HL-60 (cell line): Measurements from ENCODE around the gene GALK1.
A peak's percentile ranks its signal among the peaks of the same experiment; 100 is the strongest.

Source experiments
- DNase-seq, 2 experiments: peaks; one replicate each; pipeline ENCODE4 v3.0.0-alpha.2; 2010 to 2020; ENCODE audit warnings: low read depth in 1 of 2, low spot score in 1 of 2
- H3K27ac ChIP-seq: fragments of 250-450 bp; sonication (Bioruptor Pico); replicated peaks from 2 replicates; pipeline ENCODE4 v1.5.1; 2020; ENCODE audit warnings: mild to moderate bottlenecking, moderate library complexity
- H3K27me3 ChIP-seq: fragments of 250-450 bp; sonication (Bioruptor Pico); 2 replicates; pipeline ENCODE4 v1.5.1; 2021; ENCODE audit warnings: mild to moderate bottlenecking, moderate library complexity; ENCODE audit not compliant: insufficient read depth, poor library complexity, severe bottlenecking
- H3K4me3 ChIP-seq: replicated peaks from 2 replicates; pipeline ENCODE4 v1.5.1; 2011; ENCODE audit warnings: mild to moderate bottlenecking, control low read depth, low read length; ENCODE audit not compliant: insufficient read depth
- GABPA ChIP-seq: IDR thresholded peaks from 2 replicates; pipeline ENCODE4 v1.6.1; 2012; ENCODE audit warnings: low read depth
- POLR2AphosphoS5 ChIP-seq: IDR thresholded peaks from 2 replicates; pipeline ENCODE4 v1.6.1; 2012; ENCODE audit warnings: low read depth
- SPI1 ChIP-seq: IDR thresholded peaks from 2 replicates; pipeline ENCODE4 v1.6.1; 2012; ENCODE audit warnings: low read depth, mild to moderate bottlenecking, borderline replicate concordance
- TF ChIP-seq, protein P1 (sequence below): IDR thresholded peaks from 2 replicates; pipeline ENCODE4 v1.6.1; 2012; ENCODE audit warnings: low read depth; ENCODE audit not compliant: insufficient replicate concordance
- TF ChIP-seq, protein P2 (sequence below): IDR thresholded peaks from one replicate; pipeline ENCODE4 v1.5.1; 2011; ENCODE audit warnings: low read length, control low read depth, inconsistent platforms; ENCODE audit not compliant: insufficient read depth

The GALK1 gene

DNA sequence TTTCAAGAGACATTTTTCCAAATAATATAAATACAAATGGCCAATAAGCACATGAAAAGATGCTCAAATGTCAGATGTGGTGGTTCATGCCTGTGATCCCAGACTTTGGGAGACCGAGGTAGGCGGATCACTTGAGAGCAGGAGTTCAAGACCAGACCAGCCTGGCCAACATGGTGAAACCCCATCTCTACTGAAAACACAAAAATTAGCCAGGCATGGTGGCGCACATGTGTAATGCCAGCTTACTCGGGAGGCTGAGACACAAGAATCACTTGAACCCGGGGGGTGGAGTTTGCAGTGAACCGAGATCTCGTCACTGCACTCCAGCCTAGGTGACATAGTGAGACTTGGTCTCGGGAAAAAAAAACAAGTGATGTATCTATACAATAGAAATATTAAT is 2.9 kb upstream of the GALK1 start:
- TF ChIP-seq, protein P1, sequence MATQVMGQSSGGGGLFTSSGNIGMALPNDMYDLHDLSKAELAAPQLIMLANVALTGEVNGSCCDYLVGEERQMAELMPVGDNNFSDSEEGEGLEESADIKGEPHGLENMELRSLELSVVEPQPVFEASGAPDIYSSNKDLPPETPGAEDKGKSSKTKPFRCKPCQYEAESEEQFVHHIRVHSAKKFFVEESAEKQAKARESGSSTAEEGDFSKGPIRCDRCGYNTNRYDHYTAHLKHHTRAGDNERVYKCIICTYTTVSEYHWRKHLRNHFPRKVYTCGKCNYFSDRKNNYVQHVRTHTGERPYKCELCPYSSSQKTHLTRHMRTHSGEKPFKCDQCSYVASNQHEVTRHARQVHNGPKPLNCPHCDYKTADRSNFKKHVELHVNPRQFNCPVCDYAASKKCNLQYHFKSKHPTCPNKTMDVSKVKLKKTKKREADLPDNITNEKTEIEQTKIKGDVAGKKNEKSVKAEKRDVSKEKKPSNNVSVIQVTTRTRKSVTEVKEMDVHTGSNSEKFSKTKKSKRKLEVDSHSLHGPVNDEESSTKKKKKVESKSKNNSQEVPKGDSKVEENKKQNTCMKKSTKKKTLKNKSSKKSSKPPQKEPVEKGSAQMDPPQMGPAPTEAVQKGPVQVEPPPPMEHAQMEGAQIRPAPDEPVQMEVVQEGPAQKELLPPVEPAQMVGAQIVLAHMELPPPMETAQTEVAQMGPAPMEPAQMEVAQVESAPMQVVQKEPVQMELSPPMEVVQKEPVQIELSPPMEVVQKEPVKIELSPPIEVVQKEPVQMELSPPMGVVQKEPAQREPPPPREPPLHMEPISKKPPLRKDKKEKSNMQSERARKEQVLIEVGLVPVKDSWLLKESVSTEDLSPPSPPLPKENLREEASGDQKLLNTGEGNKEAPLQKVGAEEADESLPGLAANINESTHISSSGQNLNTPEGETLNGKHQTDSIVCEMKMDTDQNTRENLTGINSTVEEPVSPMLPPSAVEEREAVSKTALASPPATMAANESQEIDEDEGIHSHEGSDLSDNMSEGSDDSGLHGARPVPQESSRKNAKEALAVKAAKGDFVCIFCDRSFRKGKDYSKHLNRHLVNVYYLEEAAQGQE: no peak
- TF ChIP-seq GABPA (no peak), SPI1 (no peak), POLR2AphosphoS5 (no peak)
- TF ChIP-seq, protein P2, sequence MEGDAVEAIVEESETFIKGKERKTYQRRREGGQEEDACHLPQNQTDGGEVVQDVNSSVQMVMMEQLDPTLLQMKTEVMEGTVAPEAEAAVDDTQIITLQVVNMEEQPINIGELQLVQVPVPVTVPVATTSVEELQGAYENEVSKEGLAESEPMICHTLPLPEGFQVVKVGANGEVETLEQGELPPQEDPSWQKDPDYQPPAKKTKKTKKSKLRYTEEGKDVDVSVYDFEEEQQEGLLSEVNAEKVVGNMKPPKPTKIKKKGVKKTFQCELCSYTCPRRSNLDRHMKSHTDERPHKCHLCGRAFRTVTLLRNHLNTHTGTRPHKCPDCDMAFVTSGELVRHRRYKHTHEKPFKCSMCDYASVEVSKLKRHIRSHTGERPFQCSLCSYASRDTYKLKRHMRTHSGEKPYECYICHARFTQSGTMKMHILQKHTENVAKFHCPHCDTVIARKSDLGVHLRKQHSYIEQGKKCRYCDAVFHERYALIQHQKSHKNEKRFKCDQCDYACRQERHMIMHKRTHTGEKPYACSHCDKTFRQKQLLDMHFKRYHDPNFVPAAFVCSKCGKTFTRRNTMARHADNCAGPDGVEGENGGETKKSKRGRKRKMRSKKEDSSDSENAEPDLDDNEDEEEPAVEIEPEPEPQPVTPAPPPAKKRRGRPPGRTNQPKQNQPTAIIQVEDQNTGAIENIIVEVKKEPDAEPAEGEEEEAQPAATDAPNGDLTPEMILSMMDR: no peak
- Histone ChIP-seq H3K27me3 (no peaks in the 10 kb centered on the region), H3K27ac (no peak overlapping the region), H3K4me3 (no peak overlapping the region)
- DNase-seq: no peak

DNA sequence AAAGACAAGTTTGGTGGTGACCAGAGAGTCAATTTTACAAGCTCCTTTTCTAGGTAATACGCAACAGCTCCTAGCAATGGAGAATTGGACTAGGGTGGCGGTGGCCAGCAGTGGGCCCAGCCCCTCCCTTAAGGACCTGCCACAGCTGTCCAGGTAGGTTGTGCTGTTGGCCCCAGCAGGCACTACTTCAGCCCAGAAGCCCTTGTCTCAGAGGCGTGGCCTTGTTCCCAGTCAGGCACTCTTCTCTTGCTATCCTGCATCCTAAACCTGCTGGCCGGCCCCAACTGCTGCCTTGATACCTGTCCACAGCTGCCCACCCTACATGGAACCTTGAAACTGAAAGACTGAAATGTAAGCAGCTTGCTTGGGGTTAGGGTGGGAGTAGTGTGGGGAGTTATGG is 989 bp upstream of the GALK1 start:
- no peak overlapping the region for H3K27ac ChIP-seq

DNA sequence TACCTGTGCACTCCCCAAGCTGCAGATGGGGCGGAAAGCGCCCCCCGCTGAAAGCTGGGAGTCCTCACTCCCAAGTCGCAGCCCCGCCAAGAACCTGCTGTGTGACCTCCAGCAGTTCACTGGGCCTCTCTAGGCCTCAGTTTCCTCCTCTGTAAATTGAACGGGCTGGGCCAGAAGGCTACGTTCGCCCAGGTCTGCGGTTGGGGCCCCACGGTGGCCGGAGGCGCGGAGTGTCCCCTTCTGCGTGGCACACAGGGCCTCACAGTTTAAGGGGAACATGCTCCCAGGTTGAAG is 628 bp downstream of the GALK1 start:
- H3K27ac ChIP-seq: peak overlapping the region; percentile 78
- no peak for DNase-seq
- peak overlapping the region; percentile 80 for H3K4me3 ChIP-seq
- TF ChIP-seq, protein P1: no peak
- no peak for TF ChIP-seq SPI1
- no peak for TF ChIP-seq POLR2AphosphoS5
- TF ChIP-seq GABPA: no peak
- H3K27me3 ChIP-seq: no peaks in the 10 kb centered on the region

More for the DNA sequence above, 989 bp upstream of the GALK1 start:
- TF ChIP-seq, protein P2: no peak
- TF ChIP-seq GABPA (no peak), SPI1 (no peak), POLR2AphosphoS5 (no peak)
- TF ChIP-seq, protein P1: no peak
- Histone ChIP-seq H3K4me3 (no peak overlapping the region), H3K27me3 (no peaks in the 10 kb centered on the region)
- no peak for DNase-seq
